HG03575 (cell line): ENCODE measurements around the gene WDR27.
"Not testable (repeated sequence)": the region's sequence is repeated elsewhere in the genome, so short reads cannot be mapped to it uniquely, and the experiment has no call there.

ENCODE experiments used
- ATAC-seq: cut with Tn5 transposase; IDR thresholded peaks from one replicate; pipeline ENCODE4 v1.9.1; 2021; ENCODE audit not compliant: unreplicated experiment, insufficient number of reproducible peaks, low FRiP score; ENCODE audit errors: extremely low read depth

Gene WDR27

GRCh38 chr6:169473663-169474062, 228.2 kb downstream of the WDR27 start:
- no peak for ATAC-seq

- ATAC-seq = no peak
These were observed 228.9 kb downstream of the WDR27 start for GRCh38 chr6:169472786-169473416.

GRCh38 chr6:169470790-169471189, 231.0 kb downstream of the WDR27 start:
- ATAC-seq = no peak

- ATAC-seq = no peak
These were observed 232.8 kb downstream of the WDR27 start for GRCh38 chr6:169469028-169469427.

- ATAC-seq = not testable (repeated sequence)
These were observed 234.1 kb downstream of the WDR27 start for GRCh38 chr6:169467755-169468154.

GRCh38 chr6:169466256-169466655, 235.6 kb downstream of the WDR27 start:
- ATAC-seq = not testable (repeated sequence)

GRCh38 chr6:169457762-169458161, 244.1 kb downstream of the WDR27 start:
- ATAC-seq = no peak

- no peak for ATAC-seq
These were observed 245.0 kb downstream of the WDR27 start for GRCh38 chr6:169456840-169457239.

- ATAC-seq = no peak
These were observed 246.4 kb downstream of the WDR27 start for GRCh38 chr6:169455470-169455869.

- no peak for ATAC-seq
These were observed 247.0 kb downstream of the WDR27 start for GRCh38 chr6:169454872-169455204.

- no peak for ATAC-seq
These were observed 247.5 kb downstream of the WDR27 start for GRCh38 chr6:169454204-169454871.

- ATAC-seq = no peak
These were observed 248.8 kb downstream of the WDR27 start for GRCh38 chr6:169452869-169453620.

- ATAC-seq = no peak
These were observed 249.5 kb downstream of the WDR27 start for GRCh38 chr6:169452117-169452868.

GRCh38 chr6:169451065-169451838, 250.6 kb downstream of the WDR27 start:
- ATAC-seq = no peak

- no peak for ATAC-seq
These were observed 251.7 kb downstream of the WDR27 start for GRCh38 chr6:169450097-169450496.

- no peak for ATAC-seq
These were observed 252.6 kb downstream of the WDR27 start for GRCh38 chr6:169449221-169449620.

GRCh38 chr6:169445661-169446581, 255.9 kb downstream of the WDR27 start:
- ATAC-seq = no peak

GRCh38 chr6:169445227-169445626, 256.6 kb downstream of the WDR27 start:
- no peak for ATAC-seq
